ENCODE measurements around the gene APLF.

- no peak for TF ChIP-seq SIN3A (IDR thresholded peaks at IDR 0.05; ENCODE audit: borderline replicate concordance, low read depth, low read length)
- no peak for TF ChIP-seq CTCF (IDR thresholded peaks at IDR 0.05)
- no peak for TF ChIP-seq POLR2AphosphoS5 (IDR thresholded peaks at IDR 0.05; ENCODE audit: low read depth, low read length)
- TF ChIP-seq CHD2 (IDR thresholded peaks at IDR 0.05; ENCODE audit: low read length, partially characterized antibody) = no peak
- no peak for TF ChIP-seq TAF1 (IDR thresholded peaks at IDR 0.05; ENCODE audit: borderline replicate concordance, low read depth, low read length)
- no peak for TF ChIP-seq YY1 (IDR thresholded peaks at IDR 0.05; ENCODE audit: low read depth)
Measured at GRCh38 chr2:68591225-68591624, 123.8 kb downstream of the APLF start.

Measured in SK-N-SH (cell line).